Testis (tissue), 2 donors: ENCODE data around the gene ORC1.

Experiments used
- POLR2A ChIP-seq: fragments of 450-650 bp; IDR thresholded peaks from one replicate; pipeline ENCODE4 v1.6.1; 2017; ENCODE audit warnings: antibody characterized with exemption, mild to moderate bottlenecking, moderate library complexity
- TF ChIP-seq, protein P1 (sequence below), 3 experiments: fragments of 450-650 bp in 2 of 3; fragments of 200-600 bp in 1 of 3; sonication (generic) in 1 of 3; IDR thresholded peaks; one replicate each; pipeline ENCODE4 v1.5.1; 2016 to 2019; ENCODE audit warnings: antibody characterized with exemption in 3 of 3, mild to moderate bottlenecking in 2 of 3, moderate library complexity in 1 of 3

DNA sequence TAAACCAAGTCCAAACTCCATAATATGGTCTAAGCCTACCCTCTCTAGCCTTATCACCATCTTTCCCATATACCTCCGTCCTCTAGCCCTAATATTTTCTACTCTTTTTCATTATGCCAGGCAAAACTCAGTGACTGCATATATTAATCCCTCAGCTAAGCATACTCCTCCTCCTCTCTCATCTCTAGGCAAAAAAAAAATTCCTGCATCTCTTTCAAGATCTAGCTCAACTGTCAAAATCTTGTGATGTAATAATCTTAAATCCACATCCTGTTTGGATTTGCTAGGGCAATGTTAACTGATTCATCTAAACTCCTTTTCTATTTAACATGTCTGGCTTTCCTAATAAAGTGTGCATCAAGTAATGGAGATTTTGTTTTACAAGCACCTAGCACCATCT is 20.6 kb upstream of the ORC1 start:
- TF ChIP-seq, protein P1, sequence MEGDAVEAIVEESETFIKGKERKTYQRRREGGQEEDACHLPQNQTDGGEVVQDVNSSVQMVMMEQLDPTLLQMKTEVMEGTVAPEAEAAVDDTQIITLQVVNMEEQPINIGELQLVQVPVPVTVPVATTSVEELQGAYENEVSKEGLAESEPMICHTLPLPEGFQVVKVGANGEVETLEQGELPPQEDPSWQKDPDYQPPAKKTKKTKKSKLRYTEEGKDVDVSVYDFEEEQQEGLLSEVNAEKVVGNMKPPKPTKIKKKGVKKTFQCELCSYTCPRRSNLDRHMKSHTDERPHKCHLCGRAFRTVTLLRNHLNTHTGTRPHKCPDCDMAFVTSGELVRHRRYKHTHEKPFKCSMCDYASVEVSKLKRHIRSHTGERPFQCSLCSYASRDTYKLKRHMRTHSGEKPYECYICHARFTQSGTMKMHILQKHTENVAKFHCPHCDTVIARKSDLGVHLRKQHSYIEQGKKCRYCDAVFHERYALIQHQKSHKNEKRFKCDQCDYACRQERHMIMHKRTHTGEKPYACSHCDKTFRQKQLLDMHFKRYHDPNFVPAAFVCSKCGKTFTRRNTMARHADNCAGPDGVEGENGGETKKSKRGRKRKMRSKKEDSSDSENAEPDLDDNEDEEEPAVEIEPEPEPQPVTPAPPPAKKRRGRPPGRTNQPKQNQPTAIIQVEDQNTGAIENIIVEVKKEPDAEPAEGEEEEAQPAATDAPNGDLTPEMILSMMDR (IDR thresholded peaks at IDR 0.05): no peak
- no peak for TF ChIP-seq POLR2A
